GM10847 (cell line): ENCODE results near the gene KRT80.

Source experiments
- POLR2A ChIP-seq: IDR thresholded peaks from 2 replicates; pipeline ENCODE4 v1.6.1; 2011; ENCODE audit not compliant: insufficient read length; ENCODE audit errors: extremely low read depth

KRT80 gene

GRCh38 chr12:52151153-52151836 is 40.5 kb downstream of the KRT80 start:
- TF ChIP-seq POLR2A = no peak

- no peak for TF ChIP-seq POLR2A
Observed at GRCh38 chr12:52149651-52150241, 42.1 kb downstream of the KRT80 start.

- TF ChIP-seq POLR2A = no peak
Observed at GRCh38 chr12:52149182-52149641, 42.6 kb downstream of the KRT80 start.

- TF ChIP-seq POLR2A = no peak
Observed at GRCh38 chr12:52148464-52149181, 43.2 kb downstream of the KRT80 start.

GRCh38 chr12:52147964-52148463 is 43.8 kb downstream of the KRT80 start:
- TF ChIP-seq POLR2A = no peak

- no peak for TF ChIP-seq POLR2A
Observed at GRCh38 chr12:52147367-52147963, 44.3 kb downstream of the KRT80 start.

- TF ChIP-seq POLR2A = no peak
Observed at GRCh38 chr12:52146822-52147366, 44.9 kb downstream of the KRT80 start.

GRCh38 chr12:52146089-52146821 is 45.6 kb downstream of the KRT80 start:
- TF ChIP-seq POLR2A = no peak

GRCh38 chr12:52145228-52146088 is 46.4 kb downstream of the KRT80 start:
- no peak for TF ChIP-seq POLR2A

GRCh38 chr12:52144512-52145227 is 47.1 kb downstream of the KRT80 start:
- no peak for TF ChIP-seq POLR2A

- TF ChIP-seq POLR2A = no peak
Observed at GRCh38 chr12:52142431-52142830, 49.4 kb downstream of the KRT80 start.

GRCh38 chr12:52141875-52142274 is 49.9 kb downstream of the KRT80 start:
- no peak for TF ChIP-seq POLR2A

- TF ChIP-seq POLR2A = no peak
Observed at GRCh38 chr12:52141306-52141705, 50.5 kb downstream of the KRT80 start.

- no peak for TF ChIP-seq POLR2A
Observed at GRCh38 chr12:52139579-52140062, 52.2 kb downstream of the KRT80 start.
